Progenitor cell of endocrine pancreas (in vitro differentiated cells): ENCODE data around the gene TRHDE. TPM values are rescaled to one million over a fixed set of nuclear protein-coding genes. Genes with fewer than 3 reads are reported as not detected.

Experiments used
- DNase-seq: peaks from one replicate; pipeline ENCODE4 v3.0.0; 2021; ENCODE audit warnings: low spot score; ENCODE audit not compliant: unreplicated experiment
- H3K27ac Mint-ChIP-seq: 2 replicates; pipeline ENCODE4 v1.8.0; 2021; ENCODE audit warnings: mild to moderate bottlenecking, moderate library complexity, mixed read lengths
- H3K27me3 Mint-ChIP-seq: 2 replicates; pipeline ENCODE4 v1.8.0; 2021; ENCODE audit warnings: mixed read lengths
- H3K36me3 Mint-ChIP-seq: 2 replicates; pipeline ENCODE4 v1.8.0; 2022; ENCODE audit warnings: mixed read lengths; ENCODE audit not compliant: insufficient read depth
- H3K4me1 Mint-ChIP-seq: 2 replicates; pipeline ENCODE4 v1.8.0; 2021; ENCODE audit warnings: low read depth, mixed read lengths
- H3K4me3 Mint-ChIP-seq: 2 replicates; pipeline ENCODE4 v1.8.0; 2021; ENCODE audit warnings: low read depth, mild to moderate bottlenecking, moderate library complexity, mixed read lengths
- H3K9me3 Mint-ChIP-seq: 2 replicates; pipeline ENCODE4 v1.8.0; 2021; ENCODE audit warnings: low read depth, mixed read lengths
- CTCF ChIP-seq: fragments of 200-600 bp; sonication (generic); IDR thresholded peaks from one replicate; pipeline ENCODE4 v1.5.0; 2021; ENCODE audit warnings: antibody characterized with exemption, mild to moderate bottlenecking; ENCODE audit not compliant: unreplicated experiment
- total RNA-seq: library from RNA; stranded (reverse); gene quantifications from 2 replicates; pipeline ENCODE4 v1.2.1, GENCODE V29; 2021

Gene TRHDE
- total RNA-seq, 1 donor from 2014 or later = 2.7 TPM

DNA sequence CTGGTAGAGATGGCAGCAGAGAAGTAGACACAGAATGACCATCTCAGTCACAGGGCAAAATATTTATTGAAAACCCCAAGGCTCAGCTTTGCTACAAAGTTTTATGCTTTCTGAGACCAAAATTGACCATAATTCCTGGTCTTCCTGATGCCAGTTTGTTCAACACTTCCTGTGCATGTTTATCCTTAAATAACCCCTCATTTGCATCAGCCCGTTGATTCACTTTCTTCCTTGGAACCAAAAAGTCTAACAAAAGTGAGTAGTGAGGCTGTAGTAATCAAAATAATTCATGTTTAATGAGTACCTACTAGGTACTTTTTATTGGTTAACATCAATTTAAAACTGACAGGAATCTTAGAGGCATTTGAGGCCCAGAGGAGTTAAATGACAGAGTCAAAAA lies 51.7 kb downstream of the TRHDE start:
- DNase-seq = no peak
- no peak for TF ChIP-seq CTCF
- Mint-ChIP-seq H3K4me3 (no peak overlapping the region), H3K4me1 (peaks cover 10% of the 10 kb centered on the region), H3K36me3 (peaks cover 2% of the 10 kb centered on the region), H3K27me3 (no peaks in the 10 kb centered on the region), H3K9me3 (peaks cover 4% of the 10 kb centered on the region), H3K27ac (no peak overlapping the region)

DNA sequence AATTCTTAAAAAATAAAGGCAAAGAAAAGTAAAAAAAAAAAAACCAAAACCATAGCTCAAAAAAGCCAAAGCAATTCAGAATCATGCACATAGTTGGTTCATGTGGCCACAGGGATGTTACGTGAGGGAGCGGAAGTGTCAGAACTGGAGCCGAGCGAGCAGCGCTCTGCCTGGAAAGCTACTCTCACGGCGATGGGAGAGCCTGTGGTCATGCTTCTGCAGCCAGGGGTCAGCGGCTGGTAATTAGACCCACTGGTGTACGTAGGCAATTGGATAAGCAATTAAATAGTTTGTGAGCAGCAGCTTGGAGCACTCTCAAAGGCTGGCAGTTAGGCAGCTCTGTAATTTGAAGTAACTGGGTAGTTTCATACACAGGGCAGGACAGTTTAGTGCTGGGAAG lies 58.1 kb downstream of the TRHDE start:
- H3K27ac Mint-ChIP-seq = no peak overlapping the region
- no peaks in the 10 kb centered on the region for H3K36me3 Mint-ChIP-seq
- no peaks in the 10 kb centered on the region for H3K4me1 Mint-ChIP-seq
- H3K4me3 Mint-ChIP-seq = no peak overlapping the region
- no peak for DNase-seq
- no peak for TF ChIP-seq CTCF
- H3K9me3 Mint-ChIP-seq = no peaks in the 10 kb centered on the region
- no peaks in the 10 kb centered on the region for H3K27me3 Mint-ChIP-seq

DNA sequence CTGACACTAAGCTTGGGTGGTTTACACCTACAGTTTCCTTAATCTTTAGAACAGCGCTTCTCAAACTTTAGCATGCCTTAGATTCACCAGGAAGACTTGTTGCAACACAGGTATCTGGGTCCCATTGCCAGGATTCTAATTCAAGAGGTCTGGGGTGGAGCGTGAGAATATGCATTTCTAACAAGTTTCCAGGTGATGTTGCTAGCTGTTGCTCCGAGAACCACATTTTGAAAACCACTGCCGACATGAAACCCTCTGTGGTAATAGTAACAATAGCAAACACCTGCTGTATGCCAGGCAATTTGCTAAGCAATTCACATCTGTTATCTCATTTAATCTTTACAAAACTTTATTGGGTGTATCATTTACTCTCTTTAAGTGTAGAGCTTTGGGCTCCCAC lies 58.6 kb downstream of the TRHDE start:
- Mint-ChIP-seq H3K4me1 (no peaks in the 10 kb centered on the region), H3K27ac (no peak overlapping the region), H3K27me3 (no peaks in the 10 kb centered on the region), H3K36me3 (no peaks in the 10 kb centered on the region), H3K9me3 (no peaks in the 10 kb centered on the region), H3K4me3 (no peak overlapping the region)
- DNase-seq = no peak
- TF ChIP-seq CTCF = no peak

DNA sequence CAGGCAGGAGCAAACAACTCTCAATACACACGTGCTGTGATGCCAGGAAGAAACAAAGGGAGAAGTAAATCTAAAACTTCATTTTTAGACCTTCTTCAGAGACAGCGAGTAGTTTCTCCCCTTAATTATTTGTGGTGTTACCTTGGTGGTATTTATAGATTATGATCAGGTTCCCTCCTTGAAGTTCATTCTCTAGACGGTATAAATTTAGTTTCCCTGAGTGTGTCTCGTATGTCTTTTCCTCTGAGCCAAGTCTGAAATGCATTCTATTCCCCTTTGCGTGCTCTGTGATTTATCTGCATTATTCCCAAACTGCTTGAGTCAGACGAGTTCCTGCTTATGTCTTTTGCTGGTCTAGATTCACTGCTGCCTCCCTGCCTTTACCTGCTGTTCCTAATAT lies 65.2 kb downstream of the TRHDE start:
- H3K4me3 Mint-ChIP-seq = no peak overlapping the region
- H3K36me3 Mint-ChIP-seq = no peaks in the 10 kb centered on the region
- H3K9me3 Mint-ChIP-seq = no peaks in the 10 kb centered on the region
- no peak for DNase-seq
- no peak overlapping the region for H3K27ac Mint-ChIP-seq
- H3K4me1 Mint-ChIP-seq = no peaks in the 10 kb centered on the region
- no peaks in the 10 kb centered on the region for H3K27me3 Mint-ChIP-seq
- TF ChIP-seq CTCF = no peak

- Mint-ChIP-seq H3K27me3 (no peaks in the 10 kb centered on the region), H3K4me3 (no peak overlapping the region), H3K27ac (no peak overlapping the region), H3K9me3 (no peaks in the 10 kb centered on the region), H3K36me3 (no peaks in the 10 kb centered on the region), H3K4me1 (no peaks in the 10 kb centered on the region)
- TF ChIP-seq CTCF = no peak
- DNase-seq = no peak
These were observed 65.8 kb downstream of the TRHDE start for GRCh38 chr12:72337946-72338345.

DNA sequence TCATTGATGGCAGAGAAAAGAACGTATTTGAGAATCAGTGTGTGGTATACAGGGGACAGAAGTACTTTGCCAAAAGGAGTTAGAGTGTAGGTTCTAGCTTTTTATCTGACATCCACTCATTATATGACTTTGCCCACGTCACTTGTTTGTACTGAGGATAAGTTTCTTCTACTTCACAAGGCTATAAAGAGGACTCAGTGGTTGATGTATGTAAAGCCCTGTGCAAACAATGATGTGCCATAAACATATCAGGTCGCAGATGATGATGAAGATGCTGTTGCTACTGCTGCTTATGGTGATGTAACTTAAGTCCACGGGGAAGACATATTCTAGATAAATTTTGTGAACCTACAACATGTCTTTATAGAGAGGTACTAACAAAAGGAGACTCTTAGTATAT lies 66.3 kb downstream of the TRHDE start:
- DNase-seq = no peak
- no peaks in the 10 kb centered on the region for H3K4me1 Mint-ChIP-seq
- no peaks in the 10 kb centered on the region for H3K9me3 Mint-ChIP-seq
- H3K27me3 Mint-ChIP-seq = no peaks in the 10 kb centered on the region
- H3K4me3 Mint-ChIP-seq = no peak overlapping the region
- TF ChIP-seq CTCF = no peak
- no peak overlapping the region for H3K27ac Mint-ChIP-seq
- no peaks in the 10 kb centered on the region for H3K36me3 Mint-ChIP-seq
